Left hindlimb (tissue), 1 donor: ENCODE results near the gene ZFP36.

Source experiments
- DNase-seq: peaks from one replicate; pipeline ENCODE4 v3.0.0-alpha.2; 2018

ZFP36 gene

GRCh38 chr19:39407410-39407659 is 688 bp downstream of the ZFP36 start:
- DNase-seq, result no peak

- no peak for DNase-seq
These were observed 1.2 kb downstream of the ZFP36 start for GRCh38 chr19:39407660-39408391.

GRCh38 chr19:39408392-39409207 is 2.0 kb downstream of the ZFP36 start:
- no peak for DNase-seq

GRCh38 chr19:39409208-39410016 is 2.8 kb downstream of the ZFP36 start:
- DNase-seq, result peak; percentile 91

- peak; percentile 84 for DNase-seq
These were observed 3.6 kb downstream of the ZFP36 start for GRCh38 chr19:39410017-39410830.

GRCh38 chr19:39410831-39411080 is 4.1 kb downstream of the ZFP36 start:
- DNase-seq, result no peak

- peak; percentile 77 for DNase-seq
These were observed 4.6 kb downstream of the ZFP36 start for GRCh38 chr19:39411081-39411831.

- peak; percentile 93 for DNase-seq
These were observed 5.1 kb downstream of the ZFP36 start for GRCh38 chr19:39411832-39412099.

GRCh38 chr19:39412100-39412866 is 5.6 kb downstream of the ZFP36 start, which contains the start of gene PLEKHG2:
PLEKHG2 (plus strand) TSS chr19:39412669; CDS start chr19:39414087, 1,418 bp downstream.
- peak; percentile 99 for DNase-seq

- DNase-seq, result no peak
These were observed 6.2 kb downstream of the ZFP36 start for GRCh38 chr19:39412867-39413271.

GRCh38 chr19:39413272-39413910 is 6.7 kb downstream of the ZFP36 start:
- DNase-seq, result peak; percentile 88

GRCh38 chr19:39413911-39414608 is 7.4 kb downstream of the ZFP36 start:
- DNase-seq, result no peak

- DNase-seq, result no peak
These were observed 8.7 kb downstream of the ZFP36 start for GRCh38 chr19:39415111-39416046.

GRCh38 chr19:39416152-39417120 is 9.8 kb downstream of the ZFP36 start:
- no peak for DNase-seq

GRCh38 chr19:39417463-39418181 is 11.0 kb downstream of the ZFP36 start:
- no peak for DNase-seq

- no peak for DNase-seq
These were observed 12.4 kb downstream of the ZFP36 start for GRCh38 chr19:39419003-39419402.

- no peak for DNase-seq
These were observed 14.1 kb downstream of the ZFP36 start for GRCh38 chr19:39420769-39421168.
